Keratinocyte (primary cell): Measurements from ENCODE around the gene ACTR3. TPM values are rescaled to one million over a fixed set of nuclear protein-coding genes. Genes with fewer than 3 reads are reported as not detected.
A peak's percentile ranks its signal among the peaks of the same experiment; 100 is the strongest.

Experiments used
- DNase-seq: peaks from one replicate; pipeline ENCODE4 v3.0.0-alpha.2; 2011; ENCODE audit warnings: low read depth, missing footprints, low spot score
- FAIRE-seq: peaks from 2 replicates; lab custom pipeline; 2011; peaks lifted over from hg19 to GRCh38; lab: Jason Lieb, UNC
- H2AFZ ChIP-seq: 2 replicates; pipeline ENCODE4 v1.6.0; 2012; ENCODE audit warnings: low read length, control low read depth, inconsistent platforms; ENCODE audit not compliant: control insufficient read depth
- H3K27ac ChIP-seq: 2 replicates; pipeline ENCODE4 v1.5.1; 2011; ENCODE audit warnings: low read length; ENCODE audit not compliant: control insufficient read depth, insufficient read depth
- H3K27me3 ChIP-seq: 3 replicates; pipeline ENCODE4 v1.6.0; 2011; ENCODE audit warnings: low read length; ENCODE audit not compliant: control insufficient read depth, insufficient read depth; ENCODE audit errors: extremely low read depth
- H3K36me3 ChIP-seq, 2 experiments: 2 replicates in 1 of 2; 3 replicates in 1 of 2; pipeline ENCODE4 v1.5.1; 2011; ENCODE audit warnings: low read length in 2 of 2, mild to moderate bottlenecking in 1 of 2; ENCODE audit not compliant: control insufficient read depth in 2 of 2, insufficient read depth in 2 of 2; ENCODE audit errors: extremely low read depth in 1 of 2
- H3K4me1 ChIP-seq: 3 replicates; pipeline ENCODE4 v1.5.1; 2011; ENCODE audit warnings: low read length; ENCODE audit not compliant: control insufficient read depth, insufficient read depth; ENCODE audit errors: extremely low read depth
- H3K4me2 ChIP-seq: 3 replicates; pipeline ENCODE4 v1.6.0; 2011; ENCODE audit warnings: low read depth, low read length; ENCODE audit not compliant: control insufficient read depth, insufficient read depth; ENCODE audit errors: extremely low read depth
- H3K4me3 ChIP-seq, 3 experiments: fragments of 200-600 bp in 1 of 3; sonication (generic) in 1 of 3; 2 replicates in 2 of 3; 3 replicates in 1 of 3; pipeline ENCODE4 v1.5.1; 2011 to 2016; ENCODE audit warnings: low read length in 3 of 3, mild to moderate bottlenecking in 3 of 3, control low read depth in 2 of 3, inconsistent platforms in 1 of 3, low read depth in 1 of 3, mixed read lengths in 1 of 3, mixed run types in 1 of 3, moderate library complexity in 1 of 3; ENCODE audit not compliant: control insufficient read depth in 2 of 3, insufficient read depth in 2 of 3; ENCODE audit errors: extremely low read depth in 1 of 3
- H3K79me2 ChIP-seq: 2 replicates; pipeline ENCODE4 v1.6.0; 2012; ENCODE audit warnings: low read length; ENCODE audit not compliant: control insufficient read depth, insufficient read depth
- H3K9ac ChIP-seq: 3 replicates; pipeline ENCODE4 v1.6.0; 2011; ENCODE audit warnings: low read length; ENCODE audit not compliant: control insufficient read depth, insufficient read depth; ENCODE audit errors: extremely low read depth
- H3K9me1 ChIP-seq: 3 replicates; pipeline ENCODE4 v1.6.0; 2011; ENCODE audit warnings: low read length; ENCODE audit not compliant: control insufficient read depth, insufficient read depth; ENCODE audit errors: extremely low read depth
- H3K9me3 ChIP-seq: 2 replicates; pipeline ENCODE4 v1.5.1; 2012; ENCODE audit warnings: low read depth, low read length; ENCODE audit not compliant: control insufficient read depth
- H4K20me1 ChIP-seq: 3 replicates; pipeline ENCODE4 v1.6.0; 2011; ENCODE audit warnings: low read length; ENCODE audit not compliant: control insufficient read depth, insufficient read depth; ENCODE audit errors: extremely low read depth
- CTCF ChIP-seq, 3 experiments: IDR thresholded peaks in 1 of 3; conservative IDR thresholded peaks in 1 of 3; optimal IDR thresholded peaks in 1 of 3; 2 replicates in 2 of 3; 3 replicates in 1 of 3; pipeline versions ENCODE3 to v1.5.1; 2011; ENCODE audit warnings: low read length in 3 of 3, mild to moderate bottlenecking in 3 of 3, moderate library complexity in 2 of 3, control low read depth in 1 of 3, inconsistent platforms in 1 of 3; ENCODE audit not compliant: insufficient read depth in 2 of 3; ENCODE audit errors: extremely low read depth in 1 of 3
- EZH2 ChIP-seq: IDR thresholded peaks from one replicate; pipeline ENCODE4 v1.6.1; 2012; ENCODE audit warnings: inconsistent platforms, mild to moderate bottlenecking, low read length, moderate library complexity
- dilution Hi-C: fragments of 300-500 bp; cut with MboI; formaldehyde crosslinking; loops from one replicate; pipeline ENCODE4 v1.7.0; 2020; ENCODE audit warnings: low sequenced_read_pairs; ENCODE audit not compliant: extremely low pct_ligation_motif_present
- polyA plus RNA-seq, 5 experiments: library from polyadenylated mRNA; depleted of rRNA in 3 of 5; stranded (reverse) in 3 of 5; stranded (forward) in 1 of 5; unstranded in 1 of 5; fragments of >200 nt; gene quantifications; 1 replicate in 1 of 5; 2 replicates in 3 of 5; 3 replicates in 1 of 5; pipeline versions ENCODE4 v1.2.1 to v1.2.3, GENCODE V29; 2011 to 2012; ENCODE audit warnings: missing spikeins in 2 of 5, low read depth in 1 of 5, low replicate concordance in 1 of 5

The ACTR3 gene
- polyA plus RNA-seq, 1 donor (not counting 4 experiments of a cell fraction or from before 2014, with no cell fraction given), result 340 TPM

- H3K4me2 ChIP-seq, result no peak overlapping the region
- no peak overlapping the region for H3K4me3 ChIP-seq
- H3K27me3 ChIP-seq, result no peaks in the 10 kb centered on the region
- TF ChIP-seq CTCF (optimal IDR thresholded peaks at IDR 0.05 in 1 of 3, IDR thresholded peaks at IDR 0.05 in 1 of 3, conservative IDR thresholded peaks at IDR 0.05 in 1 of 3; ENCODE audit: extremely low read depth in 1 of 3, insufficient read depth in 2 of 3, low read length in 3 of 3) (no peak), EZH2 (no peak)
- dilution Hi-C loops, result no loop called here
- H3K9me1 ChIP-seq, result no peaks in the 10 kb centered on the region
- no peak overlapping the region for H3K27ac ChIP-seq
- no peak overlapping the region for H2AFZ ChIP-seq
- peak; percentile 32 for FAIRE-seq
- DNase-seq, result no peak
- peaks cover 3% of the 10 kb centered on the region for H3K4me1 ChIP-seq
- H3K79me2 ChIP-seq, result no peaks in the 10 kb centered on the region
- H3K9ac ChIP-seq, result no peak overlapping the region
- no peaks in the 10 kb centered on the region for H3K36me3 ChIP-seq
- H3K9me3 ChIP-seq, result no peaks in the 10 kb centered on the region
- H4K20me1 ChIP-seq, result no peaks in the 10 kb centered on the region
Observed at GRCh38 chr2:113963965-113964364, 74.1 kb downstream of the ACTR3 start.

- no peak for TF ChIP-seq CTCF (optimal IDR thresholded peaks at IDR 0.05 in 1 of 3, IDR thresholded peaks at IDR 0.05 in 1 of 3, conservative IDR thresholded peaks at IDR 0.05 in 1 of 3; ENCODE audit: extremely low read depth in 1 of 3, insufficient read depth in 2 of 3, low read length in 3 of 3)
- no peak for TF ChIP-seq EZH2
- H3K4me1 ChIP-seq, result peaks cover 3% of the 10 kb centered on the region
- H3K9ac ChIP-seq, result no peak overlapping the region
- FAIRE-seq (no peak), DNase-seq (no peak)
- H3K9me1 ChIP-seq, result no peaks in the 10 kb centered on the region
- no peak overlapping the region for H3K27ac ChIP-seq
- no peaks in the 10 kb centered on the region for H3K36me3 ChIP-seq
- dilution Hi-C loops, result no loop called here
- no peaks in the 10 kb centered on the region for H3K9me3 ChIP-seq
- H3K4me2 ChIP-seq, result no peak overlapping the region
- no peaks in the 10 kb centered on the region for H4K20me1 ChIP-seq
- H2AFZ ChIP-seq, result no peak overlapping the region
- H3K27me3 ChIP-seq, result no peaks in the 10 kb centered on the region
- H3K4me3 ChIP-seq, result no peak overlapping the region
- H3K79me2 ChIP-seq, result no peaks in the 10 kb centered on the region
Observed at GRCh38 chr2:113964436-113964835, 74.5 kb downstream of the ACTR3 start.
